Lung microvascular endothelial cell (primary cell): ENCODE data around the gene RRAS2. TPM values are rescaled to one million over a fixed set of nuclear protein-coding genes. Genes with fewer than 3 reads are reported as not detected.

Experiments
- DNase-seq, 2 donors: peaks; one replicate each; pipeline versions ENCODE4 v3.0.0 to v3.0.0-alpha.2; 2010; ENCODE audit warnings: low read depth in 2 of 2
- total RNA-seq: library from RNA; depleted of rRNA; stranded (reverse); fragments of >200 nt; gene quantifications from 2 replicates; pipeline ENCODE4 v1.2.1, GENCODE V29; 2014

RRAS2 gene
- total RNA-seq, 1 donor from 2014 or later: 119 TPM

DNA sequence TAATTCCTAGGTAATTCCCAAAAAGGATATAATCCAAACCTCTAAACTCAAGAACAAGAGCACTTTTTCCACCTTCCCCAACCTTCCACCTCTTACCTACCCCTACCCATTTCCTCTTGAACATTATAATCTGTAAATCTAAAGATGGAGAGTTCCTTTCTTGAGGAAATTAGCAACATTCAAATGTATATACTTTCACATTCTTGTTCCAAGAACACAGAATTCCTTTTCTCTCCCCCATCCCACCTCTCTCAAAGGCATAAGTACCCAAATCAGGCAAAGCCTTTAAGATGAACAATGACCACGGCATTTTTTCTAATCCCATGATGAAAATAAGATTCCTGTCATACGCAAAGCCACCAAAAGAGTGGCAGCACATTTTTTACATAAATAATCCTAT lies 18.3 kb downstream of the RRAS2 start:
- DNase-seq: no peak

DNA sequence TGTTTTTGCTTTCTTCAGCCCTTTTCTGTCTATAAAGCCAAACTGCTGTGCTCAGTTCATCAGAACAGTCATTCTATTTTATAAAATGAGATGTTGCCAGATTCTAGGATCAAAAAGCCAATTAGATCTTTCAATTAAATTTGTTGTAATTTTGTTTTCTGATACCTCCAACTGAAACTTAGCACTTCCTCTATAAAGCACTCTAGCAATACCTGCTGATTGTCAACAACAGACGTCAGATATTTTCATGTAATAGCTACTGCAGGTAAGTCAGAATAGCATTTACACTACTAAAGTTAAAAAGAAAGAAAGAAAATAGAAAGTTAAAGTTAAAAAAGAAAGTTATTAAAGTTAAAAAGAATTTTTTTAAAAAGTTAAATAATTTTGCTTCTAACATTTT lies 19.6 kb downstream of the RRAS2 start:
- DNase-seq: no peak

DNA sequence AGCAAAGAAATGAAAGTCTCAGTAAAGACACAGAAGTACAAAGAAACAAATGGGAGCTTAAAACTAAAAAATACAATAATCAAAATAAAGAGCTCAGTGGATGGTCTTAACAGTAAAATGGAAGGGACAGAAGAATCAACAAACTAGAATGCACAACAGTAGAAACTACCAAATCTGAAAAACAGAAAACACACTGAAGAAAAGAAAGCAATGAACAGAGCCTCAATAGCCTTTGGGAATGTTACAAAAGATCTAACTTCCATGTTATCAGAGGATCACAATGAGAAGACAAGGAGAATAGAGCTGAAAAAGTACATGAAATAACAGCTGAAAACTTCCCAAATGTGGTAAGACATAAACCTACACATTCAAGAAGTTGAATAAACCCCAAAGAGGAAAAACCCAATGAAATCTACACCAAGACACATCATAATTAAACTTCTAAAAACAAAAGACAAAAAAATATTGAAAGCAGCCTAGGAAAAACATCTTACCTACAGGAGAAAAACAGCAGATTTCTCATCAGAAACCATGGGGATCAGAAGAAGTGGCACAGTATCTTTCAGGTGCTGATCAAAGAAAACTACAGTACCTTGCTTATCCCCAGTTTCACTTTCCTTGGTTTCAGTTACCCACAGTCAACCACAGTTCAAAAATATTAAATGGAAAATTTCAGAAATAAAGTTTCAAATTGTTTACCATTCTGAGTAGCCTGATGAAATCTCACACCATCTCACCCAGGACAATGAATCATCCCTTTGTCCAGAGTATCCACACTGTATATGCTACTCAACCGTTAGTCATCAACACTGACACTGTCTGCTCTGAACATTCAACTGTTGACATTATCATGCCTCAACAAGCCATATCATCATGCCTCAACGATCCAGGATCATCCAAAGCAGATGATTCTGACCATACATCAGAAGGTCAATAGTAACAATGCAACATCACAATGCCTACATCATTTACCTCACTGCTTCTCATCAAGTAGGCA lies 22.2 kb downstream of the RRAS2 start:
- peak; percentile 78 to 94 for DNase-seq

DNA sequence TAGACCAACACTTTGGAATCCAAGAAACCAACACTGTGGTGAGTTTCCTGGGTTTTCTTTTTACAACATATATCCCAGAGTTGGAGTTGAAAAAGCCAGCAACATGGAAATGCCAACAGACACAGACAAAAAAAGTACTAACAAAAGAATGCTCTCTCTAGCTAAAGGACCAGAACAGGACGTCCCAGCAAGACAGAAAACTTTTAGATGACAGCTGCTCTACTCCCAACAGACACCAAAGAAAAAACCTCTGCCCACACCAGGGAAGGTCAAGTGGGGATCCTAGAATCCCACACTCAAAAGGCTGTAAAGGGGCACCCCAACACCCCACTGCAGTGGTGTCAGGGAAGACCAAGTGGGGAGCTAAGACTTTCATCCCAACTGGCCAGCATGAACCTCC lies 23.3 kb downstream of the RRAS2 start:
- no peak for DNase-seq

DNA sequence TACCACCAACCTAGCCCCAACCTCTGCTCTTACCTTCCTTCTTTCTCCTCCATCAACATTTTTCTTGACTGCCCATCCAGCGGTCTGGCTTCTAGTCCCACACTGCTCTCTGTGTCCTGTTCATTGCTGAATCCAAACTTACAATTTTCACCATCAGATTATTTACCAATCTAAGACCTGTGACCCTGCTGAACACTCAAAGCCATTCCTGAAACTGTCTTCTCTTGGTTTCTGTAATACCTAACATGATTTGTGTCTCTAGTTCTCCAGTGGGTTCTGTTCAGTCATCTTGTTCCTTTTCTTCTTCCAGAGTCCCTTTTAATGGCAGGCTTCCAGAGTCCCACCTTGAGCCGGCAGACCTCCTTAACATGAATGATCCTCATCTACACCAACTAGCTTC lies 24.1 kb downstream of the RRAS2 start:
- no peak for DNase-seq

DNA sequence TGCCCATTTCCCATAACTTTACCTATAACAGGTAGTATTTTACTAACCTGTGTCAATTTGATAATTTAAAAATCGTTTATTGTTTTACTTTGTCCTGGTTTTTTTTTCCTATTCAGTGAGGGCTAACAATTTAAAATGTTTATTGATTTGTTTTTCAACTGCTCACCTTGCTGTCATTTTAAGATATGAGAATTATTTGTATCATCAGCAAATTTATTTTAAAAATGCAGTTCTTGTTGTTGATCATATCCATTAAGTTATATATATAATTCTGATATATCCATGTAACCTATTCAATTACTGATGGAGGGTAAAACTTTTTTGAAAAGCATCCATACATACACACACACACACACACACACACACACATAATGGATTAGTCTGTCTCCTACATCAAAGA lies 24.8 kb downstream of the RRAS2 start:
- no peak for DNase-seq

DNA sequence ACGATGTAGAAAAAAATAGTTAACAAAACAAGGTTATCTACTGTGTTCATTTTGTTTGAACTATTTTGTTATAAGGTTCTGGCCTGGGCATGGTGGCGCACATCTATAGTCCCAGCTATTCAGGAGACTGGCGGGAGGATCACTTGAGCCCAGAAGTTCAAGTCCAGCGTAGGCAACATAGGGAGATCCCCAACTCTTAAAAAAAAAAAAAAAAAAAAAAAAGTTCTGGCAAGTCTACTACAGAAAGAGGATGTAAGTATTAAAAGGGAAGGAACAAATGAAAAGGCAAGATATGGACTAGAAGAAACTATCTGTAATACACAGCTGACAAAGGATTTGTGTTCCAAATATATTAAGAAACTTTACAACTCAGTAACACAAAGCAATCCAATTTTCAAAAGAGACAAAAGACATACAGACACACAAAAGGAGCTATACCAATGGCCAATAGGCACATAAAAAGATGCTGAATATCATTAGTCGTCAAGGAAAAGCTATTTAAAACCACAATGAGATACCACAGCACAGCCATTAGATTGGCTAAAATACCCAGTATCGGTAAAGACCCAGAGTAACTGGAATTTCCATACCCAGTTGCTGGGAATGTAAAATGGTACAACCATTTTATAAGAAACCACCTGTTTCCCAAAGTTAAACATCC lies 27.4 kb downstream of the RRAS2 start:
- no peak for DNase-seq

DNA sequence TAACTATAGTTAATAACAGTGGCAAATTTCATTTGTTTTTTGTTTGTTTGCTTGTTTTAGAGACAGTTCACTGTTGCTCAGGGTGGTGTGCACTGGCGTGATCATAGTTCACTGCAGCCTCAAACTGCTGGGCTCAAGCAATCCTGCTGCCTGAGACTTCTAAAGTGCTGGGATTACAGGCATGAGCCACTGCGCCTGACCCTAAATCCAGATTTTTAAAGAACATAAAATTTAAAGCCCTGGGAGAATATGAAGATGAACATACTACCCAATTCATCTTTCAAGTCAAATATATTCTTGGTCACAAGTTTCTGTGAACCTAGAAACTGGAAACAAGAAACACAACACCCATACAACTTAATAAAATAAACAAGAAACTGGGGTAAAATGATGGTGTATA lies 28.1 kb downstream of the RRAS2 start:
- DNase-seq: no peak

DNA sequence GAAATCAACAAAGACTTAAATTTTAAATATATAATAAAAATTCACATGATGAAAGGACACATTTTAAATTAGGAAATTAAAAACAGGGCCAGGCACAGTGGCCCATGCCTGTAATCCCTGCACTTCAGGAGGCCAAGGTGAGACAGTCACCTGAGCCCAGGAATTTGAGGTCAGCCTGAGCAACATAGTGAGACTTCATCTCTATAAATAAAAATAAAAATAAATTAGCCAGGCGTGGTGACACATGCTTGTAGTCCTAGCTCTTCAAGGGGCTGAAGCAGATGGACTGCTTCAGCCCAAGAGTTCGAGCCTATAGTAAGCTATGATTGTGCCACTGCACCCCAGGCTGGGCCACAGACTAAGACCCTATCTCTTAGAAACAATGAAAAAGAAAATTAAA lies 29.3 kb downstream of the RRAS2 start:
- DNase-seq: no peak

DNA sequence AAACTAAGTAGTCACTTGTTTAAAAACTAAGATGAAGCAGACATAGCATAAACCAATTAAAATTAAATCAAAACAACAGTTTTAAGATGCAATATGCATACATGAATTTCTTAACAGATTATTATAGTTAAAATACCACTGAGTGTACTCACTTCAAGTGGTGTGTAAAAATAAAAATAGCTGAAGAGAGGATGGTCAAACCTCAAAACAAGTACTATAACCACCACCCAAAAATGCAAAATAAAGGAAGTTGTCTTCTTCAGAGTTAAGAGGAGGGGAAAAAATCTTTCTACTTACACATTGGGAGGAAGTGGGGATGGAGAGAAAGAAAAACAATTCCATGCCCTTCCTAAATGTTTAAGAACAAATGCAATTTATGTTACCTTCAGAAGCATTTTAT lies 31.9 kb downstream of the RRAS2 start:
- DNase-seq: no peak

DNA sequence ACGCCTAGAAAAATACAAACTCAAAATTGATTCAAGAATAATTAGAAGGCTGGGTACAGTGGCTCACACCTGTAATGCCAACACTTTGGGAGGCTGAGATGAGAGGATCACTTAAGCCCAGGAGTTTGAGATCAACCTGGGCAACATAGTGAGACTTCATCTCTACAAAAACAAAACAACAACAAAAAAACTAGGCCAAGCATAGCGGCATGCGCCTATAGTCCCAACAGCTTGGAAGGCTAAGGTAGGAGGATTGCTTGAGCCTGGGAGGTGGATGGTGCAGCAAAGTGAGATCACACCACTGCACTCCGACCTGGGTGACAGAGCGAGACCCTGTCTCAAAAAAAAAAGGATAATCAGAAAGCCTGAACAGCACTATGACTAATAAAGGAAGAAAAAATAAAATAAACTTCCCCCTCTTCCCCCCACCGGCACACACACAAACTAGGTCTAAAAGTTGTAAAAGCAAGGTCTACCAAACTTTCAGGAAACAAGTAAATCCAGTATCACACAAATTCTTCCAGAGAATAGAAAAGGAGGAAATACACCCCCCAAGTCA lies 35.8 kb downstream of the RRAS2 start:
- peak; percentile 35 to 39 for DNase-seq

DNA sequence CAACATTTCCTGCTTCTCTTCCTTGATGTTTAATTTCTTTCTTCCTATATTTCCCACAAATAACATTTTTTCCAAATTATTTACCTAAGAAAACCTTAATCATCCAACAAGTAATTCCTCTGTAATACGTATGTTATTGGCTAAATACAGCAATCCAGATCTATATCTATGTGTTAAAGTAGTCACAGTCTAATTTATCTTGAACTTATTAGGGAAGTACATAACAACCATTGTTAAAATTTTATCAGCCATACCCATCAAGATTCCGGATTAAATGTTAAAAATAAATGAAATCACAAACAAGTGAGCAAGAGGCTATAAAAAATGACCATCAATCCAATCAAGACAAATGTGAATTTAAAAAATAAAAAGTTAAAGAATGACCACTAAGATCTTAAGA lies 36.5 kb downstream of the RRAS2 start:
- DNase-seq: peak in 1 of 2 donors; percentile 53

DNA sequence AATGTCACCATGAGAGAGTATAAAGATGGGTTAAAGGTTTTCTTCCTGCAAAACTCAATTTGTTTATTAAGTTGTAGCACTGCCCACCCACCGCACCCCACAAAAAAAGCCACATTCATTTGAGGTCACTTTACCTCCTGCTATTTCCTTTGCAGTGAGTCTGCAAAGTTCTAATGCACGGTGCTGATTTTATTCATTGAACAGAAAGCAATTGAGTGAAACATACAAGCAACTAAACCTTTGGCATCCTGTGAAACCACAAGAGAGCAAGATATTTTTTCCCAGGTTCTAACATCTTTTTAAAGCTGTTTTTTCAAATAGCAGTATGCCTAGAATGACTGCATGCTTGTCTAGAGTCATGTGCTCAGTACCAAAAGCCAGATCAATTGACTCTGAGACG lies 39.0 kb downstream of the RRAS2 start:
- no peak for DNase-seq

DNA sequence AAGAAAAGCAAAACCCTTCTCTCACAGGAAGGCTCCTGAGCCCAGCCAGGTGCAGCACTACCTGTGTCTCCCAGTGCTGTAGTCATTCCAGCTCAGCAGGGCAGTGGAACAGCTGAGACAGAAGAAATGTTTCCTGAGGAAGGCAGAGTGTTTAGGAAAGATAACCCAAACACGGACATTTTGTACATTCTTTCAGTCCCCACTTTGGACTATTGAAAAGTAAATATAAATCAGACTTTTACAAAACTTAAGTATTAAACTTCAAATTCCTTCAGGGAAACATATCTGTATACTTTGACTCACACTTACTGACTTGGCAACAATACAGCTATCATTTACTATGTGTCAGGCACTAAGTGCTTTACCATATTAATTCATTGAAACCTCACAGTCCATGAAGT lies 40.4 kb downstream of the RRAS2 start:
- peak; percentile 39 to 51 for DNase-seq

DNA sequence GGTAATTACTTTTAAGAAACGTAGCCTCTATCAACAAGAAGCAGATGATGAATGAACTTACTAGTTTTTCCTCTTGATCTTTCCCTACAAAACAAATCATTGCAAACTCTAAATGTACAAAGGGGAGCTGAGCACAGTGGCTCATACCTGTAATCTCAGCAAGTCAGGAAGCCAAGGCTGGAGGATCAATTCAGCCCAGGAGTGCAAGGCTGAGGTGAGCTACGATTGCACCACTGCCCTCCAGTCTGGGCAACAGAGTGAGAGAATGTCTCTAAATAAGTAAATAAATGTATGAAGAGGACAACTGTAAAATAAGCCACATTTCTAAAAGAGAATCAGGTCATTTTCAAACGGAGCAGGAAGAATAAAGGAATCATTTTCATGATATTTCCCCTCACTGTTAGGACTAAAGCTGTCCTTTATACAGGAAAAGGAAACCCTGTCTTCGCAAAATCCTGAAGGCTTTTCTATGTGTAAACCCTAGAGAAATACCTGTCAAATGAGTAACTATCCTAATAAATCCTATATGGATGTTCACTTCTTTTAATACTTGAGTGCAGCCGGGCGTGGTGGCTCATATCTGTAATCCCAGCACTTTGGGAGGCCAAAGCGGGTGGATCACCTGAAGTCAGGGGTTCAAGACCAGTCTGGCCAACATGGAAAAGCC lies 41.2 kb downstream of the RRAS2 start:
- DNase-seq: no peak

DNA sequence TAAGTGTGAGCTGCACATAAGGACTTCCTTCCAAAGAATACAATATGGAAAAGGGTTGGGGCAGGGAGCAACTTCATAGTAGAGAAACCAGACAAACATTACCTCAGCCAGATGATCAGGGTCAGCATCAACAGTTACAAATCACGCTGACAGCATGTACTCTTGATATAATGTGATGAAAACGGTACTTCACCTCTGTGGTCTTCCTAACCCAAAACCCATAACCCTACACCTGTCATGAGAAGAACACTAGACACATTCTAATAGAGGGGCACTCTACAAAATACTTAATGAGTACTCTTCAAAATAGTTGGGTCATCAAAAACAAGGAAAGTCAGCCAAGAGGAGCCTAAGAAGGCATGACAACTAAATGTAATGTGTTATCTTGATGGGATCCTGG lies 43.9 kb downstream of the RRAS2 start:
- peak in 1 of 2 donors; percentile 30 for DNase-seq

DNA sequence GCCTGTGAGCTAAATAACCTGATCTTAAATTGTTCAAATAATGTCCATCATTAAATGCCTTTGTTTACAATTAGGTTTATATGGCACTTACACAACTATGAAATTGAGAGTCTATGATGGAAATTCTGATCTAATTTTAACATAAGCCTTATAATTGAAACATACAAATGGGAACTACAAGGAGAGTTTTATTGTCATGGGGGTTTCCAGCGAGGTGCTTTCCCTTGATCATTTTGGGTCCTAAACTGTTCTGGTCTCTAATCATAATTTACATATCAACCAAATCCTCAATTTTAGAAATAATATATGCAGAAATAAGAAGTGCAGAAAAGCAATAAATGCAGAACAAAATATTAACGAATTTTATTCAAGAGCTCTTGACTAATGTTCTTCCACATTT lies 44.9 kb downstream of the RRAS2 start:
- DNase-seq: no peak

DNA sequence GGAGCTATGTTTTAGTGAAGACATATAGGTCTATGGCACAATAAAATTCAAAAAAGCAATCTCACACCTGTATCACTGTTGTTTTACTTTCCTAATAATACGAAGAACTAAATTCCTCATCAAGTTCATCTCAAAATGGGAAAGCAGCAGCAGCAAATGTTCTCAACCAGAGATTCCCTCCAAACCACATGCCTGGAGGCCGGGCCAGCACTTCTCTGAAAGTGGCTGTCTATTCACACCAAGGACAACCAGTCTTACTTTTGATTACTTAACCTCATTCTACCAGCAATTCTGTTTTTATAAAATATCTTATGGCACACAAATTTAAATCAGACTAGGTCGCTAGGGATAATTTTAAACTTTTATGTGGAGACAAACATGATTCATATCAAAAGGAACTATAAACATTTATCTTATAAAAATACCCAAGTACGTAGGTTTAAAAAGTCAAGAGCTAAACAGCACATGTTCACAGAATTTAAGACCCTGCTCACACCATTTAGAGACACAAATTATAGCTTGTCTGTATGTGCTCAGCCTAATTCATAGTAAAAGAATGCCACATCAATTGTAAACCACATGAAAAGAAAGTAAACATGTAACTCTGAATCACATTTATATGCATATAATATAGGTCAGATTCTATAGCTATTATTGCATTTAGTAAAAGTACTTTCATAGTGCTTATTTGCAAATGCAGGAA lies 46.1 kb downstream of the RRAS2 start:
- no peak for DNase-seq

DNA sequence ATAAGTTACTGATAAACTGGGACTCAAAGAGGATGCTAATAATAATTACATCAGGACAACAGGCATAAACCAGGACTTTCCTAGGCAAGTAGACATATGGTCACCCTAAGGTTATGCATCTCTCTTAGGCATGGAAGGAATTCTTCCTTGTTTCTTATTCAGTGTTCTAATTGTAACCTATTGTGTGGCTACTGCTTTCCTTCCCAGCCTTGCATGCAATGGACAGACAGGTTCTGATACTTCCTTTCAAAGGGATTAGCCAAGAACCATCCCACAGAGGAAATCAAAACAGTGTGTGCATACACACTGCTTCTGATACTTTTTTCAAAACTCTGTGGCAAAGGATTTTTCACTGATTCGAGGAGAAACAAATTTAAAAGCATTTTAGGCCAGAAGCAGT lies 48.3 kb downstream of the RRAS2 start:
- DNase-seq: peak; percentile 42 to 65

DNA sequence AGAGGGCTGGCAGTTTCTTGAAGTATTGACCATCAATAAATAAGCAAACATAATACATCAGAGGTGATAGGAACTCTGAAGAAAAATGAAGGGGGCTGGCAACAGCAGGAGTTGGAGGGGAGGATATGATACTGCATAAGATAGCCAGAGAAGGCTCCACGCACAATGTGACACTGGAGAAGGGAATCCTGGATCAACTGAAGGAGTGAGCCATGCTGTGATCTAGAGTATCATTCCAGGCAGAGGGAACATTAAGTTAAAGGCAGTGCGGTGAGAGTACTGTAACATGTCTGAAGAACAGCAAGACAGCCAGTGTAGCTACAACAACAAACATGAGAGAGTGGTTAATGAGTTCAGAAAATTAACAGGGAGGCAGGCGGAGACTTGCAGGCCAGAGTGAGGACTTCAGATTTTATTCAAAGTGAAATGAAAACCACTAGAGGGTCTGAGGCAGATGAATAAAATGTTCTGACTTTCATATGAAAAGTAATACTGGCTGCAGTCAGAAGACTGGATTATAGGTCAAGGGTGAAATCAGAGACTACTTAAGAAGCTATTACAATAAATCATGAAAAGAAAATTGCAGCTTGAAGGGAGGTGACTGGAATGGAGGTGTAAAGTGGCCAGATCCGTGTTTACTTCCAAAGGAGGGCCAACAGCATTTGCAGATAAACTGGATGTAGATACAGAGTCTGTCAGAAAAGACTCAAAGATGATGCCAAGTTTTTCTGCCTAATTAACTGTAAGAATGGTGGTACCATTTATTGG lies 49.4 kb downstream of the RRAS2 start:
- no peak for DNase-seq
